Endothelial cell (in vitro differentiated cells): ENCODE measurements around the gene FZR1. TPM values are rescaled to one million over a fixed set of nuclear protein-coding genes. Genes with fewer than 3 reads are reported as not detected.
"Not testable (repeated sequence)": the region's sequence is repeated elsewhere in the genome, so short reads cannot be mapped to it uniquely, and the experiment has no call there.

Source experiments
- DNase-seq: peaks from one replicate; pipeline ENCODE4 v3.0.0; 2021; ENCODE audit warnings: low spot score
- H3K27ac Mint-ChIP-seq: one replicate; pipeline ENCODE4 v1.8.0; 2021; ENCODE audit warnings: mixed read lengths, inconsistent platforms; ENCODE audit not compliant: unreplicated experiment
- H3K27me3 Mint-ChIP-seq: one replicate; pipeline ENCODE4 v1.8.0; 2021; ENCODE audit warnings: mild to moderate bottlenecking, moderate library complexity, mixed read lengths, inconsistent platforms; ENCODE audit not compliant: unreplicated experiment
- H3K36me3 Mint-ChIP-seq: one replicate; pipeline ENCODE4 v1.8.0; 2021; ENCODE audit warnings: mild to moderate bottlenecking, low read depth, mixed read lengths, inconsistent platforms; ENCODE audit not compliant: unreplicated experiment
- H3K4me1 Mint-ChIP-seq: one replicate; pipeline ENCODE4 v1.8.0; 2021; ENCODE audit warnings: mild to moderate bottlenecking, mixed read lengths, inconsistent platforms; ENCODE audit not compliant: unreplicated experiment
- H3K4me3 Mint-ChIP-seq: one replicate; pipeline ENCODE4 v1.8.0; 2021; ENCODE audit warnings: mild to moderate bottlenecking, mixed read lengths, inconsistent platforms; ENCODE audit not compliant: unreplicated experiment
- H3K9me3 Mint-ChIP-seq: one replicate; pipeline ENCODE4 v1.8.0; 2021; ENCODE audit warnings: mixed read lengths, inconsistent platforms; ENCODE audit not compliant: unreplicated experiment
- CTCF ChIP-seq: fragments of 200-600 bp; sonication (generic); IDR thresholded peaks from one replicate; pipeline ENCODE4 v1.5.0; 2021; ENCODE audit warnings: antibody characterized with exemption; ENCODE audit not compliant: unreplicated experiment
- total RNA-seq: library from RNA; stranded (reverse); fragmentation: NEBNext Ultra II Directional; extraction: Animal tissue kit (Norgen Biotek cat#: 25700); gene quantifications from one replicate; pipeline ENCODE4 v1.2.1, GENCODE V29; 2021; ENCODE audit not compliant: unreplicated experiment

FZR1 gene
- total RNA-seq, 1 donor from 2014 or later = 38.9 TPM

DNA sequence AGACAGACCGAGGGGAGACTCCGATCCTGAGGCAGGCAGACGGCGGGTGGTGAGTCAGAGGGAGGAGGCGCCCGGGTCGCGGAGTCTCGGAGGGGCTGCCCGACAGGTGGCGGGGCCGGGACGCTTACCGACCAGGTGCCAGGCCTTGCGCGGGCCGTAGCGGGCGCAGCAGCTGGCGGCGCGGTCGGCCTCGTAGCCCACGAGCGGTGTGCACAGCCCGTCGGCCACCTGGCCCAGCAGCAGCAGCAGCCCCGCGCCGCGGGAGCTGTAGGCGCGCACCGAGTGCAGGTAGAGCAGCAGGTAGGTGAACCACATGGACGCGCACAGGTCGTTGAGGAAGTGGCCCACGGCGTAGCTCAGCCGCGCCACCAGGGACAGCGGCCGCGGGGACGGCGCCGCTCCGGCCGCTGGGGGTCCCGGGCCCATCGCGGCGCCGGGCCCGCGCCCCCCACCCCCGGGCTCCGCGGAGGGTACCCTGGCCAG is 50.9 kb downstream of the FZR1 start:
- Mint-ChIP-seq H3K4me1 (peaks cover 21% of the 10 kb centered on the region), H3K27ac (no peak overlapping the region), H3K4me3 (peak overlapping the region; percentile 99), H3K27me3 (peaks cover 11% of the 10 kb centered on the region), H3K36me3 (peaks cover 3% of the 10 kb centered on the region), H3K9me3 (no peaks in the 10 kb centered on the region)
- no peak for DNase-seq
- no peak for TF ChIP-seq CTCF

DNA sequence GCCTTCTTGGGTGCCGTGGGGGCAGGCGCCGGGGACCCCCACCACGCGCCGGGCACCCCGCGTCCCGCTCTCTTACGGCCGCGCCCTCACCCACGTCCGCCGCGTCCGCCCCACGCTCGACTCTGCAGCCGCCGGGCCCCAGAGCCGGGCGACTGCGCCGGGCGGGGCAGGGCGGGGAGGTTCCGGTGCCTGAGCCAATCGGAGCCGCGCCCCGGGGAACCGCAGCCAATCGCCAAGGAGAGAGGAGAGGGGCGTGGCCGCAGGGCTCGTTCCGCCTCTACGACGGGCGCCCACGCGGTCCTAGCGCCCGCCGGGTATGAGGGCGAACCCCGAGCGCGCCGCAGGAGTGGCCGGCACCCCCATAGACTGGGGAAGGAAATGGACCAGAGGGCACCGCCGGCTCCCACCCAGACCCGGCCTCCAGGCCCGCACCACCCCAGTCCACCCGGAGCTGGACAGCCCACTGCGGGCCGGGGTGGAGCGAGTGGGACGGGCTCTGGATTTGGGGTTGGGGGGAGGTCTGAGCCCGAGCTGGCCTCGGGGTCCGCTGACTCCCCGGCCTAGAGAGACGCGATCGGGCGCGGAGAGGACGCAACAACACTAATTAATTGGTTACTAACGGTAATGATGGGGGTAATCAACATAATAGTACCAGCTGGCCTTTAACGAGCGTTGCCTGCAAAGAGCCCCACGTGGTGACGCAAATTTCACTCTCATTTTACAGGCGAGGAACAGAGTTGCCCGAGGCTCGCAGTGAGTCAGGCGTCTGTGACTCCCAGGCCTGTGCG is 51.5 kb downstream of the FZR1 start, which contains the start of gene MFSD12:
TSS of gene MFSD12 (minus strand) at position 126 of the 788 bp plus-strand sequence. CDS start 183 bp downstream, outside the sequence.
- no peak within 1 kb of the TSS for H3K27ac Mint-ChIP-seq
- H3K9me3 Mint-ChIP-seq = no peaks in the 10 kb centered on the region
- H3K27me3 Mint-ChIP-seq = peaks cover 11% of the 10 kb centered on the region
- peaks cover 3% of the 10 kb centered on the region for H3K36me3 Mint-ChIP-seq
- peaks cover 21% of the 10 kb centered on the region for H3K4me1 Mint-ChIP-seq
- peak within 1 kb of the TSS; percentile 99 for H3K4me3 Mint-ChIP-seq
- DNase-seq = peak; percentile 92
- no peak for TF ChIP-seq CTCF

DNA sequence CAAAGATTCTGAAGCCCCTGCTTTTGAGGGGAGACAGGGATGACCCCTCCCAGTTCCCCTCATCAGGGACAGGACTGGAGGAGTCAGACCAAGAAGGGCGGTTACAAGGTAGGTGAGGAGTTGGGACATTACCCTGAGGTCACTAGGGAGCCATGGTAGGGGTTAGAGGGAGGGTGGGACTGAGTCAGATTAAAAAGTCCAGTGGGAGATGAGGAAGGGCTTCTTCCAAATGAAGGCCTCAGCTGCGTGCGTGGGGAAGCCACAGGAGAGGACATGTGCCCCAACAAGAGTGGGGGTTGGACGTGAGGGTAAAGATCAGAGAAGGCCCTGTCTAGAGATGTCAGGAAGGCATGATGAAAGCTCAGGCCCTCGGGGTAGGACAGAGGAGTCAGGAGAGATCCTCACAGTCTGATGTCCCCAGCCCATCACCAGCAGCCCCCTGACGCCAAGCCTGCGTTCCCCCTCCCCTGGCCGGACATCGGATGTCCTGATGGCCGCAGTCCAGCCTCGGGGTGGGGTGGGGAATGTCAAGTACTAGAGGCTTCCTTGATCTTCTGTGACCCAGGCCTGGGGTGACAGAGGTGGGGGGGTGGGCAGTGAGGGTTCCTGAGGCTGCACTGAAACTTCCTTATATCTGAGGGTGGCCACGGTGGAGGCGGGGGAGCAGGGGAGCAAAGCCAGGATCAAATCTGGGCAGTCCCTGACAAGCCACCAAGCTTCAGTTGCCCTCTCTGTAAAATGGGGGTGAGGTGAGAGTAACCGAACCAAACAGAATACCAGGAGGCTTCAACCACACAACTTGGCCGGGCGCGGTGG is 57.8 kb downstream of the FZR1 start:
- H3K4me1 Mint-ChIP-seq = no peaks in the 10 kb centered on the region
- no peaks in the 10 kb centered on the region for H3K36me3 Mint-ChIP-seq
- no peak for TF ChIP-seq CTCF
- H3K4me3 Mint-ChIP-seq = no peak overlapping the region
- peaks cover 3% of the 10 kb centered on the region for H3K27me3 Mint-ChIP-seq
- H3K27ac Mint-ChIP-seq = no peak overlapping the region
- H3K9me3 Mint-ChIP-seq = no peaks in the 10 kb centered on the region
- no peak for DNase-seq

DNA sequence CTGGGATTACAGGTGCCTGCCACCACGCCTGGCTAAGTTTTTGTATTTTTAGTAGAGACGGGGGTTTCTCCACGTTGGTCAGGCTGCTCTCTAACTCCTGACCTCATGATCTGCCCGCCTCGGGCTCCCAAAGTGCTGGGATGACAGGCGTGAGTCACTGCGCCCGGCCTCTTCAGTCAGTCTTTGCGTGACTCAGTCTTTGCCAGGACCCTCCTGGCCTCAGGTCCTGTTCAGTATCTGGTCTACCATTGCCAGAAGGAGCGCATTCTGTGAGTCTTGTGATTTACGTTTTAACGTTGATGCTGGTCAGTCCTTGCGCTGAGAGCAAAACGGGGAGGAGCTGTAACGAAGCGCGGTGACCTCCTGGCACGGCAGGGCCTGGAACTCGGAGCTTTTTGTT is 59.0 kb downstream of the FZR1 start:
- H3K4me3 Mint-ChIP-seq = no peak overlapping the region
- H3K4me1 Mint-ChIP-seq = no peaks in the 10 kb centered on the region

DNA sequence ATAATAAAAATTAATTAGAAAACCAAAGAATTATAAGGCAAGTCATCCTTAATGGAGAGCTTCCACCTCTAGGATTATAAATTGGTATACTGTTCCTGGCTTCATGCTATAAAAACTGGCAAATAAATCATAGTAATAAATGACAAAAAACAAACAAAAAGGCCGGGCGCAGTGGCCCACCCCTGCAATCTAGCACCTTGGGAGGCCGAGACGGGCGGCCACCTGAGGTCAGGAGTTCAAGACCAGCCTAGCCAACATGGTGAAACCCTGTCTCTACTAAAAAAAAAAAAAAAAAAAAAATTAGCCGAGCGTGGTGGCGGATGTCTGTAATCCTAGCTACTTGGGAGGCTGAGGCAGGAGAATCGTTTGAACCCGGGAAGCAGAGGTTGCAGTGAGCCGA is 63.9 kb downstream of the FZR1 start:
- not testable (repeated sequence) for DNase-seq, H3K4me3 Mint-ChIP-seq, H3K27me3 Mint-ChIP-seq, H3K27ac Mint-ChIP-seq, H3K9me3 Mint-ChIP-seq, H3K4me1 Mint-ChIP-seq, H3K36me3 Mint-ChIP-seq

More for the DNA sequence above, 59.0 kb downstream of the FZR1 start:
- H3K36me3 Mint-ChIP-seq = no peaks in the 10 kb centered on the region
- H3K9me3 Mint-ChIP-seq = no peaks in the 10 kb centered on the region
- DNase-seq = no peak
- H3K27ac Mint-ChIP-seq = no peak overlapping the region
- no peak for TF ChIP-seq CTCF
- H3K27me3 Mint-ChIP-seq = peaks cover 3% of the 10 kb centered on the region
